Stomach smooth muscle (tissue), 2 donors: ENCODE results near the gene TTC7B.
A peak's percentile ranks its signal among the peaks of the same experiment; 100 is the strongest.

ENCODE experiments used
- H3K27ac ChIP-seq: one replicate; pipeline ENCODE4 v1.7.0; 2013; ENCODE audit warnings: mild to moderate bottlenecking, low read length, inconsistent platforms
- H3K27me3 ChIP-seq, 2 donors: one replicate each; pipeline ENCODE4 v1.7.0; 2013; ENCODE audit warnings: low read length in 2 of 2; ENCODE audit not compliant: insufficient read depth in 2 of 2, control insufficient read depth in 1 of 2
- H3K36me3 ChIP-seq, 2 donors: one replicate each; pipeline ENCODE4 v1.7.0; 2013; ENCODE audit warnings: low read length in 2 of 2; ENCODE audit not compliant: control insufficient read depth in 2 of 2, insufficient read depth in 2 of 2
- H3K4me1 ChIP-seq: one replicate; pipeline ENCODE4 v1.7.0; 2013; ENCODE audit warnings: low read length; ENCODE audit not compliant: control insufficient read depth, insufficient read depth
- H3K4me3 ChIP-seq, 2 donors: one replicate each; pipeline ENCODE4 v1.7.0; 2013; ENCODE audit warnings: low read length in 2 of 2
- H3K9ac ChIP-seq, 2 donors: one replicate each; pipeline ENCODE4 v1.7.0; 2013; ENCODE audit warnings: low read length in 2 of 2, mild to moderate bottlenecking in 1 of 2
- H3K9me3 ChIP-seq, 2 donors: one replicate each; pipeline ENCODE4 v1.7.0; 2013; ENCODE audit warnings: low read length in 2 of 2; ENCODE audit not compliant: control insufficient read depth in 2 of 2
- donor health status: healthy.
- donor health status: Pancreatic carcinoma.

Gene TTC7B

DNA sequence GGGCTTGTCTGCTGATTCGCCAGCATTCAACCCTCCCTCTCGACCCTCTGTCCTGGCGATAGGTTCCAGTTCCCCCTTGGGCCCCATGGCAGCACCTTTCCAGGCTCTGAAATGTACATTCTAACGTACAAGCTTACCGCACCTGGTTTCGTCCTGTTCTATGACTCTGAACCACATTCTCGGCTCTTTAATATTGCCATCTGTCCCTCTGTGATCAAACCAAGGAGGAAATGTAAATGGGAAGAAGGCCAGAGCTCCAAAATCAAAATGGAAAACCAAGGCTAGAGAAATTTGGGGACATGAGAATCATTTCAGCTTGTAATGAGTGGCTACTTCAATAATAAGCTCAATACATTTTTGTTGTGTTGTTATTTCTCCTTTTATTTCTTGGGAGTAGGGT is 117.2 kb downstream of the TTC7B start:
- no peak overlapping the region for H3K4me3 ChIP-seq
- no peaks in the 10 kb centered on the region for H3K9me3 ChIP-seq
- peak overlapping the region; percentile 24 to 36 for H3K9ac ChIP-seq
- no peaks in the 10 kb centered on the region for H3K27me3 ChIP-seq
- H3K4me1 ChIP-seq, result peaks cover 33% of the 10 kb centered on the region
- peak overlapping the region; percentile 88 for H3K27ac ChIP-seq
- H3K36me3 ChIP-seq, result no peaks in the 10 kb centered on the region

GRCh38 chr14:90698379-90698869 is 117.8 kb downstream of the TTC7B start:
- H3K36me3 ChIP-seq, result no peaks in the 10 kb centered on the region
- no peaks in the 10 kb centered on the region for H3K27me3 ChIP-seq
- peak overlapping the region in 1 of 2 donors; percentile 29 for H3K4me3 ChIP-seq
- peak overlapping the region; percentile 36 to 72 for H3K9ac ChIP-seq
- H3K9me3 ChIP-seq, result no peaks in the 10 kb centered on the region
- H3K27ac ChIP-seq, result peak overlapping the region; percentile 88
- peaks cover 33% of the 10 kb centered on the region for H3K4me1 ChIP-seq

- Histone ChIP-seq H3K36me3 (no peaks in the 10 kb centered on the region), H3K9me3 (no peaks in the 10 kb centered on the region), H3K9ac (peak overlapping the region; percentile 72 to 73), H3K27ac (peak overlapping the region; percentile 88), H3K4me1 (peaks cover 33% of the 10 kb centered on the region), H3K27me3 (no peaks in the 10 kb centered on the region), H3K4me3 (peak overlapping the region; percentile 23 to 31)
Observed at GRCh38 chr14:90697577-90698206, 118.5 kb downstream of the TTC7B start.

DNA sequence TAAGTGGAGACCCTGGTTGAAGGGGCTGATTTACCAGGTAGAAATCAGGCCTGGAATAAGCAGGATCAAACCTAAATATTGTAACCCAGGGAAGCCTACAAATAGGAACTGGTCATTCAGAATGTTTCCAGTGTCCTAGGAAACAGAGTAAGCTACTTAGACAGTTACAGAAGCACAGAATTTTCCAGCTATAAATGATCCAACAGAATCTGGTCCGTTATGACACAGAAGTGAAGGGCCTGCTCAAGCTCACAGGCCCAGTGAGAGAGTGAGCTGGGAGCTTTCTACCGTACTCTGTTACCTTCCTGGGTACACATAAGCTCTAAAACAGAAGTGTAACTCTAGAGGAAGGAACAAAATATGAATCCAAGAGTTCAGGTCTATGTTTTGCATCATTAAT is 119.1 kb downstream of the TTC7B start:
- H3K4me1 ChIP-seq, result peaks cover 33% of the 10 kb centered on the region
- peak overlapping the region; percentile 72 to 73 for H3K9ac ChIP-seq
- H3K4me3 ChIP-seq, result peak overlapping the region; percentile 14 to 31
- H3K27ac ChIP-seq, result peak overlapping the region; percentile 88
- H3K27me3 ChIP-seq, result no peaks in the 10 kb centered on the region
- H3K36me3 ChIP-seq, result no peaks in the 10 kb centered on the region
- no peaks in the 10 kb centered on the region for H3K9me3 ChIP-seq

- Histone ChIP-seq H3K9me3 (no peaks in the 10 kb centered on the region), H3K27me3 (no peaks in the 10 kb centered on the region), H3K4me3 (no peak overlapping the region), H3K9ac (peak overlapping the region in 1 of 2 donors; percentile 72), H3K4me1 (peaks cover 33% of the 10 kb centered on the region), H3K36me3 (no peaks in the 10 kb centered on the region), H3K27ac (peak overlapping the region; percentile 88)
Observed at GRCh38 chr14:90696720-90697119, 119.5 kb downstream of the TTC7B start.

- Histone ChIP-seq H3K4me1 (peaks cover 33% of the 10 kb centered on the region), H3K27ac (peak overlapping the region; percentile 88), H3K9ac (peak overlapping the region in 1 of 2 donors; percentile 72), H3K4me3 (no peak overlapping the region), H3K27me3 (no peaks in the 10 kb centered on the region), H3K36me3 (no peaks in the 10 kb centered on the region), H3K9me3 (no peaks in the 10 kb centered on the region)
Observed at GRCh38 chr14:90695997-90696660, 120.1 kb downstream of the TTC7B start.

DNA sequence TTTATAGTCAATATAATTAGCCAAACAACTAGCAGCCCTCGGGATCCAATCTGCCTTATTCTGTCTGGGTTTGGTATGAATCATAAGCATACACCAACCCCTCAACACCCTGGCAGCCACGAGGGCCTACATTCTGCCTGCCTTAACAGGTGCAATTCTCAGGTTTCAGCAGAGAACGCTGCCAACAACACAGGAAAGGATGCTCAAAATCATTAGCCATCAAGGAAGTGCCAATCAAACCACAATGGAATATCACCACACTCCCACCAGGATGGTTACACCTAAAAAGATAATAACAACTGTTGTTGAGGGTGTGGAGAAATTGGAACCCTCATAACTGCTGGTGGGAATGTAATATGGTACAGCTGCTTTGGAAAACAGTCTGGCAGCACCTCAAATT is 122.8 kb downstream of the TTC7B start:
- H3K4me1 ChIP-seq, result peaks cover 25% of the 10 kb centered on the region
- H3K36me3 ChIP-seq, result no peaks in the 10 kb centered on the region
- no peaks in the 10 kb centered on the region for H3K27me3 ChIP-seq
- no peaks in the 10 kb centered on the region for H3K9me3 ChIP-seq
- H3K27ac ChIP-seq, result peak overlapping the region; percentile 26
- H3K4me3 ChIP-seq, result no peak overlapping the region
- no peak overlapping the region for H3K9ac ChIP-seq

GRCh38 chr14:90692826-90693225 is 123.4 kb downstream of the TTC7B start:
- Histone ChIP-seq H3K9me3 (no peaks in the 10 kb centered on the region), H3K27ac (no peak overlapping the region), H3K4me1 (peaks cover 20% of the 10 kb centered on the region), H3K9ac (no peak overlapping the region), H3K36me3 (no peaks in the 10 kb centered on the region), H3K27me3 (no peaks in the 10 kb centered on the region), H3K4me3 (no peak overlapping the region)

- Histone ChIP-seq H3K27me3 (no peaks in the 10 kb centered on the region), H3K9me3 (no peaks in the 10 kb centered on the region), H3K4me3 (no peak overlapping the region), H3K4me1 (peaks cover 12% of the 10 kb centered on the region), H3K9ac (no peak overlapping the region), H3K27ac (no peak overlapping the region), H3K36me3 (peaks cover 0 to 3% of the 10 kb centered on the region in 2 donors)
Observed at GRCh38 chr14:90692061-90692460, 124.2 kb downstream of the TTC7B start.

DNA sequence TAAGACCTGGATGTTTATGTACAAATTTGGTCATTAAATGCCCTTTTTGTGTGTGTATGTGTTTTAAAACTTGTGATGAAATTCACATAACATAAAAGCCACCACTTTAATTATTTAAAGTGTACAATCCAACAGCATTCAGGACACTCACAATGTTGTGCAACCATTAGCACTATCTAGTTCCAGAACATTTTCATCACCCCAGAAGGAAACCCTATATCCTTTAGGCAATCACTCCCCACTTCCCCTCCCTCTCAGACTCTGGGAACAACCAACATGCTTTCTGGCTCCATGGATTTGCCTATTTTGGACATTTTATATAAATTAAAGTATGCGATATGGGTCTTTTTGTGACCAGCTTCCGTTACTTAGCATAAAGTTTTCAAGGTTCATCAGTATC is 124.6 kb downstream of the TTC7B start:
- H3K27me3 ChIP-seq, result no peaks in the 10 kb centered on the region
- H3K9ac ChIP-seq, result no peak overlapping the region
- peaks cover 8% of the 10 kb centered on the region for H3K4me1 ChIP-seq
- no peak overlapping the region for H3K27ac ChIP-seq
- H3K4me3 ChIP-seq, result no peak overlapping the region
- no peaks in the 10 kb centered on the region for H3K9me3 ChIP-seq
- peaks cover 0 to 3% of the 10 kb centered on the region in 2 donors for H3K36me3 ChIP-seq

DNA sequence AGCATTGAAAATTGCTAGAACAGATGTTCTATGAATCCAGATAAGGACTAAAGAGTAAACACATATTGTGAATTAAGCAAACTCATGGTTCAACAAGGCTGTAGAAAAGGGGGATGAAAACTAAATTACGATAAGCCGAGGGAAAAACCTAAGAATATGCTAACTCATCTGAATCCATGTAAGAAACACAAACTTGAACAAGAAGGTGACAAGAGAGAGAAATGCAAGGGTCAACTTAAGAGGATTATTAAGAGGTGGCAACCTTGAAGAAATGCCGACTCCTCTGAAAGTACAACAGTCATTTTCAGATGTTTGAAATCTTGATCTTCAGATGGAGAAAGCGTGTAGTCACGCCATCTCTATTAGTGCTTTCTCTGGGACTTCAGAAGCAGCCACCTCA is 128.6 kb downstream of the TTC7B start:
- H3K4me1 ChIP-seq, result no peaks in the 10 kb centered on the region
- no peak overlapping the region for H3K27ac ChIP-seq
- H3K4me3 ChIP-seq, result no peak overlapping the region
- H3K36me3 ChIP-seq, result peaks cover 0 to 12% of the 10 kb centered on the region in 2 donors
- H3K9ac ChIP-seq, result no peak overlapping the region
- H3K9me3 ChIP-seq, result peaks cover 0 to 3% of the 10 kb centered on the region in 2 donors
- no peaks in the 10 kb centered on the region for H3K27me3 ChIP-seq
